Gastrocnemius medialis (tissue), 4 donors: Measurements from ENCODE around the gene IFT57. TPM values are rescaled to one million over a fixed set of nuclear protein-coding genes. Genes with fewer than 3 reads are reported as not detected.

Experiments
- ATAC-seq, 2 donors: fragments of 150-250 bp; one replicate each; pipeline ENCODE4 v1.9.1; 2016
- DNase-seq, 2 donors: peaks; one replicate each; pipeline ENCODE4 v3.0.0-alpha.2; 2019
- H3K27ac ChIP-seq, 4 donors: fragments of 200-600 bp; sonication (generic); 1 replicate in 1 of 4; 2 replicates in 3 of 4; pipeline ENCODE4 v1.5.1; 2016 to 2018; ENCODE audit warnings: mild to moderate bottlenecking in 2 of 4, moderate library complexity in 1 of 4
- H3K27me3 ChIP-seq, 3 donors: fragments of 200-600 bp; sonication (generic) in 2 of 3; 1 replicate in 1 of 3; 2 replicates in 2 of 3; pipeline versions ENCODE4 v1.5.1 to v1.6.0; 2016 to 2019; ENCODE audit warnings: mild to moderate bottlenecking in 1 of 3, moderate library complexity in 1 of 3
- H3K36me3 ChIP-seq, 2 donors: fragments of 200-600 bp; sonication (generic) in 1 of 2; one replicate each; pipeline ENCODE4 v1.5.1; 2017 to 2018
- H3K4me1 ChIP-seq, 2 donors: fragments of 200-600 bp; sonication (generic) in 1 of 2; one replicate each; pipeline ENCODE4 v1.5.1; 2016 to 2017; ENCODE audit warnings: mild to moderate bottlenecking in 2 of 2
- H3K4me3 ChIP-seq, 4 donors: fragments of 200-600 bp; sonication (generic) in 3 of 4; 1 replicate in 1 of 4; 2 replicates in 3 of 4; pipeline ENCODE4 v1.5.1; 2016 to 2019; ENCODE audit warnings: mild to moderate bottlenecking in 2 of 4
- H3K9me3 ChIP-seq, 3 donors: fragments of 200-600 bp; sonication (generic) in 2 of 3; 1 replicate in 1 of 3; 2 replicates in 2 of 3; pipeline ENCODE4 v1.5.1; 2016 to 2019
- POLR2A ChIP-seq, 2 donors: fragments of 450-650 bp; IDR thresholded peaks; one replicate each; pipeline ENCODE4 v1.6.1; 2017; ENCODE audit warnings: antibody characterized with exemption in 2 of 2, mild to moderate bottlenecking in 2 of 2, moderate library complexity in 2 of 2
- in situ Hi-C, 4 donors: fragments of 200-750 bp; cut with MboI; loops; one replicate each; pipeline versions ENCODE4 v1.15.0 to v1.8.0; 2017; ENCODE audit warnings: low sequenced_read_pairs in 4 of 4
- intact Hi-C: fragments of 100-400 bp; cut with DNase I; formaldehyde crosslinking; loops from one replicate; pipeline ENCODE4 v1.15.1; 2023; ENCODE audit warnings: low total_unique reads
- total RNA-seq, 4 donors: library from RNA; depleted of rRNA; stranded (reverse); fragments of >200 nt; gene quantifications; one replicate each; pipeline versions ENCODE4 v1.1.0 to v1.2.3, GENCODE V29; 2016
- TF ChIP-seq, protein P1 (sequence below), 5 experiments: fragments of 450-650 bp in 3 of 5; fragments of 200-600 bp in 2 of 5; sonication (generic) in 2 of 5; IDR thresholded peaks in 4 of 5; conservative IDR thresholded peaks in 1 of 5; 1 replicate in 4 of 5; 2 replicates in 1 of 5; pipeline ENCODE4 v1.5.1; 2016 to 2019; ENCODE audit warnings: antibody characterized with exemption in 5 of 5, mild to moderate bottlenecking in 3 of 5, moderate library complexity in 3 of 5

The IFT57 gene
- total RNA-seq, 4 donors from 2014 or later = 7.2 to 18.5 (median 10.7) TPM

DNA sequence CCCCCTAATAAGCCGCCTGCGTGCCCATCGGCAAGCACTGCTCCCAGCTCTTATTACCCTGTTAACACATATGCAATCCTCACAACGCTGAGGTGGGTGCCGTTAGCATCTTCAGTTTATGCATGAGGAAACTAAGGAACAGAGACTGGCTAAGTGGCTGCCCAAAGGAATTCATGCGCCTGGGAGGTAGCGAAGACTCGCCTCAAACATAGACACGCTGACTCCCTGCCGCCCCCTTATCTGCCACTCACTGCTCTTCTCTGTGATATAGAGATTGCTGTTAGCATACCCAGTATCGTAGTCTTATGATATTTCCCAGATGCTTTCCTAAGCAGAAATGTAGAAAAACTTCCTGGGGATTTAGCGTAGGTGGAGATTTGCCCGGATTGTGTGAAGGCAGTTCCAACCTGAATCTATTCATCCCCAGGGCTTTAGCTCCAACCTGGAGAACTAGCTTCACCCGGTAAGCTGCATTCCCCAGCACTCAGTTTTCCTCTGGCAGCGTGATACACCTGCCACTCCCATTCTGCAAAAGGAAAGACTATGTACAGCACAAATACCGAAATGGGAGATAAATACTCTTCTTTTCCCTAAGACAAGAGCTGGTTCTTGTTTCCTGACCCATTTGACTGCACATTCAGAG is 107.7 kb downstream of the IFT57 start:
- Histone ChIP-seq H3K9me3 (no peaks in the 10 kb centered on the region), H3K36me3 (no peaks in the 10 kb centered on the region), H3K4me1 (no peaks in the 10 kb centered on the region), H3K4me3 (no peak overlapping the region), H3K27me3 (no peaks in the 10 kb centered on the region), H3K27ac (no peak overlapping the region)
- intact Hi-C loops = no loop called here
- DNase-seq = no peak
- in situ Hi-C loops = no loop called here
- ATAC-seq = no peak
- TF ChIP-seq POLR2A (IDR thresholded peaks at IDR 0.05) = no peak
- TF ChIP-seq, protein P1, sequence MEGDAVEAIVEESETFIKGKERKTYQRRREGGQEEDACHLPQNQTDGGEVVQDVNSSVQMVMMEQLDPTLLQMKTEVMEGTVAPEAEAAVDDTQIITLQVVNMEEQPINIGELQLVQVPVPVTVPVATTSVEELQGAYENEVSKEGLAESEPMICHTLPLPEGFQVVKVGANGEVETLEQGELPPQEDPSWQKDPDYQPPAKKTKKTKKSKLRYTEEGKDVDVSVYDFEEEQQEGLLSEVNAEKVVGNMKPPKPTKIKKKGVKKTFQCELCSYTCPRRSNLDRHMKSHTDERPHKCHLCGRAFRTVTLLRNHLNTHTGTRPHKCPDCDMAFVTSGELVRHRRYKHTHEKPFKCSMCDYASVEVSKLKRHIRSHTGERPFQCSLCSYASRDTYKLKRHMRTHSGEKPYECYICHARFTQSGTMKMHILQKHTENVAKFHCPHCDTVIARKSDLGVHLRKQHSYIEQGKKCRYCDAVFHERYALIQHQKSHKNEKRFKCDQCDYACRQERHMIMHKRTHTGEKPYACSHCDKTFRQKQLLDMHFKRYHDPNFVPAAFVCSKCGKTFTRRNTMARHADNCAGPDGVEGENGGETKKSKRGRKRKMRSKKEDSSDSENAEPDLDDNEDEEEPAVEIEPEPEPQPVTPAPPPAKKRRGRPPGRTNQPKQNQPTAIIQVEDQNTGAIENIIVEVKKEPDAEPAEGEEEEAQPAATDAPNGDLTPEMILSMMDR (IDR thresholded peaks at IDR 0.05 in 4 of 5, conservative IDR thresholded peaks at IDR 0.05 in 1 of 5) = no peak

GRCh38 chr3:108113975-108114374 is 108.2 kb downstream of the IFT57 start:
- H3K4me1 ChIP-seq = no peaks in the 10 kb centered on the region
- intact Hi-C loops = no loop called here
- H3K27me3 ChIP-seq = no peaks in the 10 kb centered on the region
- ATAC-seq (no peak), DNase-seq (no peak)
- H3K36me3 ChIP-seq = no peaks in the 10 kb centered on the region
- in situ Hi-C loops = no loop called here
- H3K9me3 ChIP-seq = no peaks in the 10 kb centered on the region
- H3K4me3 ChIP-seq = no peak overlapping the region
- H3K27ac ChIP-seq = no peak overlapping the region
- TF ChIP-seq POLR2A (IDR thresholded peaks at IDR 0.05) = no peak
- TF ChIP-seq, protein P1 (IDR thresholded peaks at IDR 0.05 in 4 of 5, conservative IDR thresholded peaks at IDR 0.05 in 1 of 5) = no peak

DNA sequence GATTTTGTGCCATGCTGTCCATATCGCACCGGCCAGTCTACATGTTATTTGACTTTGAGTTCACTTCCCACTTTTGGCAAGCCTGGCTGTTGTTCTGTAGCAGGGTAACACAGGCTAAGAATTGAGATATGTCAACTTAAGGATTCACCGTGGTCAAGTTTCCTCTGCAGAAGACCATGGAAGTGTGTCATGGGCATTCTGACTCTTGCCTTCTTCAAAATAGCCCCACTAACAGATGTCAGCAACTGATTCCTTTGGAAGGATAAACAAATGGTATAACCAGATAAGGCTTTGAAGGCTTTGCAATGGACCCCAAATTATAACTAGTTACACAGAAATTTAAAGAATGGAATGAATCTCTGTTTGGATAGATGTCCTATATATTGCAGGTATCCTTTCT is 111.3 kb downstream of the IFT57 start:
- TF ChIP-seq, protein P1 (IDR thresholded peaks at IDR 0.05 in 4 of 5, conservative IDR thresholded peaks at IDR 0.05 in 1 of 5) = no peak
- TF ChIP-seq POLR2A (IDR thresholded peaks at IDR 0.05) = no peak
- H3K27me3 ChIP-seq = no peaks in the 10 kb centered on the region
- in situ Hi-C loops = no loop called here
- no peak overlapping the region for H3K4me3 ChIP-seq
- H3K9me3 ChIP-seq = no peaks in the 10 kb centered on the region
- DNase-seq (no peak), ATAC-seq (no peak)
- no peaks in the 10 kb centered on the region for H3K4me1 ChIP-seq
- intact Hi-C loops = no loop called here
- no peak overlapping the region for H3K27ac ChIP-seq
- no peaks in the 10 kb centered on the region for H3K36me3 ChIP-seq

Other genes with a start within 250 kb of the IFT57 start
- 10 to 100 TPM; 14.5 to 30.3 (median 22.4) TPM for gene CD47, start 131.4 kb downstream of the IFT57 start, total RNA-seq
- gene HHLA2, start 74.1 kb upstream of the IFT57 start, total RNA-seq = under 1 TPM in 1 of 4 donors, not detected in 3; 0.49 TPM